Suprapubic skin (tissue), 4 donors: ENCODE data around the gene ENAH. TPM values are rescaled to one million over a fixed set of nuclear protein-coding genes. Genes with fewer than 3 reads are reported as not detected.

Experiments
- DNase-seq, 2 donors: peaks; one replicate each; pipeline ENCODE4 v3.0.0-alpha.2; 2019; ENCODE audit warnings: low spot score in 2 of 2
- H3K27ac ChIP-seq: fragments of 200-600 bp; sonication (generic); one replicate; pipeline ENCODE4 v1.5.1; 2019
- H3K27me3 ChIP-seq: fragments of 200-600 bp; sonication (generic); one replicate; pipeline ENCODE4 v1.5.1; 2019
- H3K36me3 ChIP-seq: fragments of 200-600 bp; sonication (generic); one replicate; pipeline ENCODE4 v1.5.1; 2019
- H3K4me1 ChIP-seq: fragments of 200-600 bp; sonication (generic); one replicate; pipeline ENCODE4 v1.5.1; 2019
- H3K4me3 ChIP-seq: fragments of 200-600 bp; sonication (generic); one replicate; pipeline ENCODE4 v1.5.1; 2019; ENCODE audit warnings: mild to moderate bottlenecking
- H3K9me3 ChIP-seq: fragments of 200-600 bp; sonication (generic); one replicate; pipeline ENCODE4 v1.5.1; 2019
- EP300 ChIP-seq: sonication (generic); formaldehyde crosslinking; IDR thresholded peaks from one replicate; pipeline ENCODE4 v1.6.1; 2017; ENCODE audit warnings: antibody characterized with exemption
- POLR2A ChIP-seq, 2 donors: fragments of 450-650 bp; IDR thresholded peaks; one replicate each; pipeline ENCODE4 v1.6.1; 2017; ENCODE audit warnings: antibody characterized with exemption in 2 of 2, mild to moderate bottlenecking in 2 of 2, moderate library complexity in 2 of 2
- POLR2AphosphoS5 ChIP-seq, 3 donors: sonication (generic); formaldehyde crosslinking; IDR thresholded peaks; one replicate each; pipeline ENCODE4 v1.6.1; 2017; ENCODE audit warnings: antibody characterized with exemption in 3 of 3
- WGBS: methylation state at CpG from one replicate; pipeline ENCODE4 v1.1.5; 2018; 5-methylcytosine and 5-hydroxymethylcytosine counted together
- total RNA-seq, 4 donors: library from RNA; depleted of rRNA; stranded (reverse); fragments of >200 nt; gene quantifications; one replicate each; pipeline ENCODE4 v1.1.0, GENCODE V29; 2016
- TF ChIP-seq, protein P1 (sequence below), 2 donors: fragments of 200-600 bp in 1 of 2; fragments of 450-650 bp in 1 of 2; sonication (generic) in 1 of 2; IDR thresholded peaks; one replicate each; pipeline ENCODE4 v1.5.1; 2016 to 2019; ENCODE audit warnings: antibody characterized with exemption in 2 of 2, mild to moderate bottlenecking in 1 of 2, moderate library complexity in 1 of 2

ENAH gene
- total RNA-seq, 4 donors from 2014 or later, result 33.5 to 44.6 (median 41.8) TPM

DNA sequence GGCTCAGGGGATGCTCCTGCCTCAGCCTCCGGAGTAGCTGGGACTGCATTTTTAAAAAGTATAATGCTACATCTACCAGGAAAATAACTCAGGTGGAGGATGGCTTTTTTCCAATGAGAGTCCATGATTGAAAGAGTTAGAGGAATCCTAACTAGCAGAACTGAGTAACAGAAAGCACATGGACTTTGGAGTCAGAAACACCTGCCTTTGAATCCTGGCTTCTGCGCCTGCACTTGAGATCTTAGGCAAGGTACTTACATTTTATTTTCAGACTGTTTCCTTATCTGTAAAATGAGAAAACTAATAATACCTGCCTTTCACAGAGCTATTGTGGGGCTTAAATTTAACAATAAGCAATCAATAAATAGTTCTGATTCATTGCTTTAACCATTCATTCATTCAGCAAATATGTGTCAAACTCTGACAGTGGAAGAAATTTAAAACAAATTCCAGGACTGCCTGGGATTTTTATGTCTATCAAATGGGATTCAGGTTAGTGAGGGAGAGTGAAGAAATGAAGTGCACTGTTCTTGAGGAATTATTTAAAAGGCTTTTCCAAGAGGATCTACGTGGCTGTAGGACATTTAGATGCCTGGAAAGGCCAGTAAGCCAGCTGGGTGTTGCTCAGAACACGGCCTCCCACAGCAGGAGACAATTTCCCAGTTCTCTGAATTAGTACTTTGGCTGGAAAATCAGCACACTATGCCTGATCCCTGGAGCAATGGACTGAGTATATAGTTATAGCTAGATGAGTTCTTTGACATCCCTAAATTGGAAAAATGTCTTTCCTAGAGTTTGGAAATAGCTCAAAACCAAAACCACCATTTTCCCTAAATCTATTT lies 212.3 kb downstream of the ENAH start:
- peak in 1 of 2 donors; percentile 41 for DNase-seq
- 72% methylated on average over 4 of the region's 4 CpGs for WGBS

DNA sequence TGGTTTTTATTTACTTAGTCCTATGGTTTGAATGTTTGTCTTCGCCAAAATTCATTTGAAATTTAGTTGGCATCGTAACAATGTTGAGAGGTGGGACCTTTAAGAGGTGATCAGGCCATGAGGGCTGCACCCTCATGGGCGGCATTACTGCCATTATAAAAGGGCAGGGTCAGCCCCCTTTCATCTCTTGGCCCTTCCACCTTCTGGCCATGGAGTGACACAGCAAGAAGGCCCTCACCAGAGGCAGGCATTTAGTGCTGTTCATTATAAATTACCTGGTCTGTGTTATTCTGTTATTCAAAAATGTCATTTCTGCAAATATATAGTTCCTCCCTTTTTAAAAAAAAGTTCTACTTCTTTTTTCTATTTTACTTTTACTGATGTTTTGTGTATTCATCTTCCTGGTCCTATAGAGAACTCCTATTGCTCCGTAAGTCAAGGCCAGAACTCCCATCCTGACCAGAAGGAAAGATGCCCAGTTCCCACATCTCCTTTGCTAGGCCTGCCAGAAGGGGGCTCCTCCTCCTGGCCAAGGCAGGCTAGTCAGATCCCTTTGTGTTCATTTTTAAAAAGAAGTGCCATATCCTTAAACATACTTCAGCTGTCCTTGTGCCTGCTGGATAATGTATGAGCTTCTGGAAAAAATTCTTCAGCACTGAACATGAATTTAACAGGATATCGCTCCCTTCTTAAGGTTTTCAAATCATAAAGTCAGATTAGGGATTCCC lies 215.0 kb downstream of the ENAH start:
- no peak for DNase-seq
- Histone ChIP-seq H3K27ac (no peak overlapping the region), H3K4me3 (no peak overlapping the region), H3K27me3 (no peaks in the 10 kb centered on the region), H3K36me3 (no peaks in the 10 kb centered on the region), H3K4me1 (no peaks in the 10 kb centered on the region), H3K9me3 (no peaks in the 10 kb centered on the region)
- WGBS, result 91% methylated on average over 5 of the region's 5 CpGs
- TF ChIP-seq POLR2A (IDR thresholded peaks at IDR 0.05) (no peak), EP300 (no peak), POLR2AphosphoS5 (IDR thresholded peaks at IDR 0.05) (no peak)
- TF ChIP-seq, protein P1, sequence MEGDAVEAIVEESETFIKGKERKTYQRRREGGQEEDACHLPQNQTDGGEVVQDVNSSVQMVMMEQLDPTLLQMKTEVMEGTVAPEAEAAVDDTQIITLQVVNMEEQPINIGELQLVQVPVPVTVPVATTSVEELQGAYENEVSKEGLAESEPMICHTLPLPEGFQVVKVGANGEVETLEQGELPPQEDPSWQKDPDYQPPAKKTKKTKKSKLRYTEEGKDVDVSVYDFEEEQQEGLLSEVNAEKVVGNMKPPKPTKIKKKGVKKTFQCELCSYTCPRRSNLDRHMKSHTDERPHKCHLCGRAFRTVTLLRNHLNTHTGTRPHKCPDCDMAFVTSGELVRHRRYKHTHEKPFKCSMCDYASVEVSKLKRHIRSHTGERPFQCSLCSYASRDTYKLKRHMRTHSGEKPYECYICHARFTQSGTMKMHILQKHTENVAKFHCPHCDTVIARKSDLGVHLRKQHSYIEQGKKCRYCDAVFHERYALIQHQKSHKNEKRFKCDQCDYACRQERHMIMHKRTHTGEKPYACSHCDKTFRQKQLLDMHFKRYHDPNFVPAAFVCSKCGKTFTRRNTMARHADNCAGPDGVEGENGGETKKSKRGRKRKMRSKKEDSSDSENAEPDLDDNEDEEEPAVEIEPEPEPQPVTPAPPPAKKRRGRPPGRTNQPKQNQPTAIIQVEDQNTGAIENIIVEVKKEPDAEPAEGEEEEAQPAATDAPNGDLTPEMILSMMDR (IDR thresholded peaks at IDR 0.05), result no peak

More for the DNA sequence above, 212.3 kb downstream of the ENAH start:
- H3K9me3 ChIP-seq, result no peaks in the 10 kb centered on the region
- no peaks in the 10 kb centered on the region for H3K27me3 ChIP-seq
- TF ChIP-seq EP300 (no peak), POLR2AphosphoS5 (IDR thresholded peaks at IDR 0.05) (no peak), POLR2A (IDR thresholded peaks at IDR 0.05) (no peak)
- TF ChIP-seq, protein P1 (IDR thresholded peaks at IDR 0.05), result no peak
- H3K4me3 ChIP-seq, result no peak overlapping the region
- peaks cover 13% of the 10 kb centered on the region for H3K4me1 ChIP-seq
- H3K27ac ChIP-seq, result no peak overlapping the region
- no peaks in the 10 kb centered on the region for H3K36me3 ChIP-seq

Other genes starting within 250 kb of the ENAH start
- gene LBR, start 225.1 kb downstream of the ENAH start, total RNA-seq, result 10 to 100 TPM; 18.5 to 57.2 (median 29.8) TPM
- 100 to 1,000 TPM; 139 to 162 (median 144) TPM for gene SRP9, start 124.7 kb upstream of the ENAH start, total RNA-seq
- gene EPHX1, start 157.0 kb upstream of the ENAH start, total RNA-seq, result 10 to 100 TPM; 30.3 to 72.8 (median 53.7) TPM
- 100 to 1,000 TPM in 1 of 4 donors, 10 to 100 TPM in 3; 32.6 to 162 (median 48.9) TPM for gene TMEM63A, start 229.3 kb upstream of the ENAH start, total RNA-seq
- not detected for gene LEFTY1, start 236.0 kb upstream of the ENAH start, total RNA-seq